ENCODE data around the gene BORCS5. TPM values are rescaled to one million over a fixed set of nuclear protein-coding genes. Genes with fewer than 3 reads are reported as not detected.
"Not testable (repeated sequence)": the region's sequence is repeated elsewhere in the genome, so short reads cannot be mapped to it uniquely, and the experiment has no call there.

The BORCS5 gene
- total RNA-seq, 2 donors from 2014 or later: 9.7 to 26.8 TPM

DNA sequence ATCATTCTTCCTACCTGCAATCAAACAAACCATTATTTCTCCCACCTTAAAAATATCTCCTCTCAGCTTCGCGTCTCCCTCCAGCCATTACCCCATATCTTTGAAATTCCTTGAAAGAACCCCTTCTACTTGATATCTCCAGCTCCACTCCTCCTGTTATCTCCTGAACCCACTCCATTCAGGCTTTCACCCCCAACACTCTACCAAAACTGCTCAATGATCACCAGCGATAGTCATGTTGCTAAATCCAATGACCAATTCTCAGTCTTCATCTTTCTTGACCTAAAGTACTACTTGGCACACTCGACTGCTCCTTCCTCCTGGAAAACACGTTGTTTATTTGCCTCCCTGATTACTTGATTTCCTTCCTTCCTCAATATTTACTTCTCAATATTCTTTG is 135.7 kb downstream of the BORCS5 start:
- H3K9me3 ChIP-seq: no peaks in the 10 kb centered on the region
- intact Hi-C loops (cut with DNase I): no loop called here
- no peak for DNase-seq (ENCODE audit: low spot score)
- 94% methylated on average over 5 of the region's 5 CpGs for WGBS
- H3K36me3 ChIP-seq: no peaks in the 10 kb centered on the region
- no peak overlapping the region for H3K4me3 ChIP-seq
- TF ChIP-seq POLR2A (IDR thresholded peaks at IDR 0.05): no peak
- TF ChIP-seq, protein P1, sequence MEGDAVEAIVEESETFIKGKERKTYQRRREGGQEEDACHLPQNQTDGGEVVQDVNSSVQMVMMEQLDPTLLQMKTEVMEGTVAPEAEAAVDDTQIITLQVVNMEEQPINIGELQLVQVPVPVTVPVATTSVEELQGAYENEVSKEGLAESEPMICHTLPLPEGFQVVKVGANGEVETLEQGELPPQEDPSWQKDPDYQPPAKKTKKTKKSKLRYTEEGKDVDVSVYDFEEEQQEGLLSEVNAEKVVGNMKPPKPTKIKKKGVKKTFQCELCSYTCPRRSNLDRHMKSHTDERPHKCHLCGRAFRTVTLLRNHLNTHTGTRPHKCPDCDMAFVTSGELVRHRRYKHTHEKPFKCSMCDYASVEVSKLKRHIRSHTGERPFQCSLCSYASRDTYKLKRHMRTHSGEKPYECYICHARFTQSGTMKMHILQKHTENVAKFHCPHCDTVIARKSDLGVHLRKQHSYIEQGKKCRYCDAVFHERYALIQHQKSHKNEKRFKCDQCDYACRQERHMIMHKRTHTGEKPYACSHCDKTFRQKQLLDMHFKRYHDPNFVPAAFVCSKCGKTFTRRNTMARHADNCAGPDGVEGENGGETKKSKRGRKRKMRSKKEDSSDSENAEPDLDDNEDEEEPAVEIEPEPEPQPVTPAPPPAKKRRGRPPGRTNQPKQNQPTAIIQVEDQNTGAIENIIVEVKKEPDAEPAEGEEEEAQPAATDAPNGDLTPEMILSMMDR (IDR thresholded peaks at IDR 0.05): no peak
- no peak for TF ChIP-seq POLR2AphosphoS5 (IDR thresholded peaks at IDR 0.05)
- no peaks in the 10 kb centered on the region for H3K27me3 ChIP-seq (replicated peaks; ENCODE audit: insufficient read depth)
- no peaks in the 10 kb centered on the region for H3K4me1 ChIP-seq (replicated peaks)
- H3K27ac ChIP-seq: no peak overlapping the region

- intact Hi-C loops (cut with DNase I): no loop called here
- H3K27ac ChIP-seq: no peak overlapping the region
- WGBS: 87% methylated on average over 1 of the region's 1 CpG
- H3K27me3 ChIP-seq (replicated peaks; ENCODE audit: insufficient read depth): no peaks in the 10 kb centered on the region
- no peaks in the 10 kb centered on the region for H3K36me3 ChIP-seq
- no peaks in the 10 kb centered on the region for H3K9me3 ChIP-seq
- TF ChIP-seq, protein P1 (IDR thresholded peaks at IDR 0.05): no peak
- TF ChIP-seq POLR2AphosphoS5 (IDR thresholded peaks at IDR 0.05) (no peak), POLR2A (IDR thresholded peaks at IDR 0.05) (no peak)
- DNase-seq (ENCODE audit: low spot score): no peak
- H3K4me1 ChIP-seq (replicated peaks): no peaks in the 10 kb centered on the region
- H3K4me3 ChIP-seq: no peak overlapping the region
Observed at GRCh38 chr12:12495536-12495935, 138.7 kb downstream of the BORCS5 start.

DNA sequence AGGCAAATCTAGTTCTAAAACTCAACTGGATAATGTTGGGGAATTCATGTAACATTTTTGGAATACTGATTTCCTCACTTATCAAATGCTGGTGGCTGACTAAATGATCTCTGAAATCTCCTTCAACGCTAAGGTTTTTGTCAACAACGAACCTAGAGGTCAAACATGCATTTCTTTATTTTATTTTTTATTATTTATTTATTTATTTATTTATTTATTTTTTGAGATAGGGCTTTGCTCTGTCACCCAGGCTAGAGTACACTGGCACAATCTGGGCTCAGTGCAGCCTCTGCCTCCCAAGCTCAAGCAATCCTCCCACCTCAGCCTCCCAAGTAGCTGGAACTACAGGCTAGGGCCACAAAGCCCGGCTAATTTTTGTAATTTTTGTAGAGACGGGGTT is 141.3 kb downstream of the BORCS5 start:
- 90% methylated on average over 4 of the region's 4 CpGs for WGBS
- H3K4me3 ChIP-seq: no peak overlapping the region
- no peak for DNase-seq (ENCODE audit: low spot score)
- H3K4me1 ChIP-seq (replicated peaks): no peaks in the 10 kb centered on the region
- H3K27me3 ChIP-seq (replicated peaks; ENCODE audit: insufficient read depth): no peaks in the 10 kb centered on the region
- H3K36me3 ChIP-seq: no peaks in the 10 kb centered on the region
- TF ChIP-seq POLR2AphosphoS5 (IDR thresholded peaks at IDR 0.05) (no peak), POLR2A (IDR thresholded peaks at IDR 0.05) (no peak)
- TF ChIP-seq, protein P1 (IDR thresholded peaks at IDR 0.05): no peak
- no peak overlapping the region for H3K27ac ChIP-seq
- intact Hi-C loops (cut with DNase I): no loop called here
- no peaks in the 10 kb centered on the region for H3K9me3 ChIP-seq

- no peak overlapping the region for H3K27ac ChIP-seq
- 76% methylated on average over 5 of the region's 5 CpGs for WGBS
- TF ChIP-seq POLR2AphosphoS5 (IDR thresholded peaks at IDR 0.05): no peak
- no peak for TF ChIP-seq POLR2A (IDR thresholded peaks at IDR 0.05)
- TF ChIP-seq, protein P1 (IDR thresholded peaks at IDR 0.05): no peak
- no peaks in the 10 kb centered on the region for H3K27me3 ChIP-seq (replicated peaks; ENCODE audit: insufficient read depth)
- intact Hi-C loops (cut with DNase I): no loop called here
- H3K4me3 ChIP-seq: no peak overlapping the region
- peaks cover 2% of the 10 kb centered on the region for H3K4me1 ChIP-seq (replicated peaks)
- H3K36me3 ChIP-seq: no peaks in the 10 kb centered on the region
- no peak for DNase-seq (ENCODE audit: low spot score)
- no peaks in the 10 kb centered on the region for H3K9me3 ChIP-seq
Observed at GRCh38 chr12:12499909-12500604, 143.2 kb downstream of the BORCS5 start.

DNA sequence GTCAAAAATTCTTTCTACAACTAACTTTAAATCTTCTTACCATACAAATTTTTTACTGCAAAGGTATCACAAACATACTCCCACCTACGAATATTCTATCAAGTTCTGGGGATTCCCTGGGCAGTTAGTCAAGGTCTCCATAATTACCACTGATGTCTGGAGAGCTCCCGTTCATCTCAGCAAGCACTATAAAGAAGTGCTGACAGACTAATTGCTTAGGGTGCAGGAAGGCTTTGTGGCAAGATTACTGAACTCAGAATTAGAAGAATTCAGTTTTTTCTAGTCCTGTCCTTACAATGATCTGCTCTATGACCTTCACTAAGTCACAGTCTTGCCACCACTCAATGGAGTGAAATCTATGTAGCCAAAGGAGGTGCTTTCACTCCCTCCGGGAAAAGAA is 144.2 kb downstream of the BORCS5 start:
- no peaks in the 10 kb centered on the region for H3K9me3 ChIP-seq
- no peak overlapping the region for H3K27ac ChIP-seq
- no peak for TF ChIP-seq POLR2A (IDR thresholded peaks at IDR 0.05)
- no peak for TF ChIP-seq POLR2AphosphoS5 (IDR thresholded peaks at IDR 0.05)
- TF ChIP-seq, protein P1 (IDR thresholded peaks at IDR 0.05): no peak
- intact Hi-C loops (cut with DNase I): no loop called here
- WGBS: 63% methylated on average over 3 of the region's 3 CpGs
- H3K27me3 ChIP-seq (replicated peaks; ENCODE audit: insufficient read depth): no peaks in the 10 kb centered on the region
- DNase-seq (ENCODE audit: low spot score): no peak
- H3K4me1 ChIP-seq (replicated peaks): peaks cover 6% of the 10 kb centered on the region
- no peak overlapping the region for H3K4me3 ChIP-seq
- H3K36me3 ChIP-seq: no peaks in the 10 kb centered on the region

GRCh38 chr12:12502130-12502814 is 145.4 kb downstream of the BORCS5 start:
- H3K9me3 ChIP-seq; H3K36me3 ChIP-seq; H3K4me3 ChIP-seq; H3K27ac ChIP-seq; DNase-seq (ENCODE audit: low spot score); intact Hi-C loops (cut with DNase I); H3K27me3 ChIP-seq (replicated peaks; ENCODE audit: insufficient read depth): not testable (repeated sequence)
- 92% methylated on average over 7 of the region's 7 CpGs for WGBS
- peaks cover 13% of the 10 kb centered on the region for H3K4me1 ChIP-seq (replicated peaks)
